H9 (cell line): Measurements from ENCODE around the gene DIPK1B. TPM values are rescaled to one million over a fixed set of nuclear protein-coding genes. Genes with fewer than 3 reads are reported as not detected.

Experiments used
- DNase-seq: peaks from one replicate; pipeline ENCODE4 v3.0.0-alpha.2; 2017
- H2AFZ ChIP-seq: one replicate; pipeline ENCODE4 v1.6.1; 2013; ENCODE audit warnings: mild to moderate bottlenecking, low read length, control low read depth, moderate library complexity
- H2AK5ac ChIP-seq: 2 replicates; pipeline ENCODE4 v1.6.1; 2013; ENCODE audit warnings: low read length, control low read depth, mixed read lengths; ENCODE audit not compliant: insufficient read length
- H2BK120ac ChIP-seq: one replicate; pipeline ENCODE4 v1.6.1; 2013; ENCODE audit warnings: low read depth, mild to moderate bottlenecking, low read length, control low read depth, inconsistent platforms; ENCODE audit not compliant: poor library complexity, severe bottlenecking
- H2BK12ac ChIP-seq: 2 replicates; pipeline ENCODE4 v1.6.1; 2013; ENCODE audit warnings: low read length, control low read depth, mixed read lengths, low read depth; ENCODE audit not compliant: insufficient read length
- H2BK15ac ChIP-seq: 2 replicates; pipeline ENCODE4 v1.6.1; 2013; ENCODE audit warnings: low read depth, low read length, control low read depth
- H2BK20ac ChIP-seq: one replicate; pipeline ENCODE4 v1.6.1; 2013; ENCODE audit warnings: low read depth, mild to moderate bottlenecking, low read length, control low read depth, inconsistent platforms; ENCODE audit not compliant: poor library complexity, severe bottlenecking
- H2BK5ac ChIP-seq: 2 replicates; pipeline ENCODE4 v1.6.1; 2013; ENCODE audit warnings: low read length, control low read depth, mixed read lengths; ENCODE audit not compliant: insufficient read length
- H3K14ac ChIP-seq: 2 replicates; pipeline ENCODE4 v1.6.1; 2013; ENCODE audit warnings: low read length, control low read depth; ENCODE audit not compliant: insufficient read depth
- H3K18ac ChIP-seq: 2 replicates; pipeline ENCODE4 v1.6.1; 2013; ENCODE audit warnings: low read depth, mild to moderate bottlenecking, mixed read lengths, low read length, control low read depth; ENCODE audit not compliant: insufficient read length
- H3K23ac ChIP-seq: 2 replicates; pipeline ENCODE4 v1.6.1; 2013; ENCODE audit warnings: low read length, control low read depth, mixed read lengths, low read depth; ENCODE audit not compliant: insufficient read length
- H3K23me2 ChIP-seq: 2 replicates; pipeline ENCODE4 v1.6.1; 2013; ENCODE audit warnings: low read depth, mild to moderate bottlenecking, mixed read lengths, low read length, control low read depth; ENCODE audit not compliant: insufficient read length, poor library complexity, severe bottlenecking
- H3K27ac ChIP-seq: 2 replicates; pipeline ENCODE4 v1.5.1; 2013; ENCODE audit warnings: low read length, control low read depth, mixed read lengths, low read depth; ENCODE audit not compliant: insufficient read length
- H3K27me3 ChIP-seq: 2 replicates; pipeline ENCODE4 v1.6.1; 2013; ENCODE audit warnings: low read length, control low read depth, inconsistent platforms; ENCODE audit not compliant: insufficient read depth
- H3K4ac ChIP-seq: 2 replicates; pipeline ENCODE4 v1.6.1; 2013; ENCODE audit warnings: low read depth, mild to moderate bottlenecking, control low read depth, inconsistent platforms, low read length, moderate library complexity
- H3K4me1 ChIP-seq: 2 replicates; pipeline ENCODE4 v1.6.1; 2013; ENCODE audit warnings: low read length, control low read depth, inconsistent platforms; ENCODE audit not compliant: insufficient read depth
- H3K4me2 ChIP-seq: 2 replicates; pipeline ENCODE4 v1.6.1; 2013; ENCODE audit warnings: low read length, control low read depth, mixed read lengths; ENCODE audit not compliant: insufficient read length, insufficient read depth
- H3K56ac ChIP-seq: 2 replicates; pipeline ENCODE4 v1.6.1; 2013; ENCODE audit warnings: low read depth, mild to moderate bottlenecking, mixed read lengths, low read length, control low read depth; ENCODE audit not compliant: insufficient read length
- H3K79me1 ChIP-seq: 2 replicates; pipeline ENCODE4 v1.6.1; 2013; ENCODE audit warnings: low read depth, mild to moderate bottlenecking, moderate library complexity, low read length, control low read depth, inconsistent platforms; ENCODE audit not compliant: insufficient read depth, poor library complexity, severe bottlenecking
- H3K79me2 ChIP-seq: 2 replicates; pipeline ENCODE4 v1.6.1; 2013; ENCODE audit warnings: low read length, control low read depth, inconsistent platforms; ENCODE audit not compliant: insufficient read depth
- H3K9ac ChIP-seq: 2 replicates; pipeline ENCODE4 v1.6.1; 2013; ENCODE audit warnings: low read length, control low read depth, mixed read lengths; ENCODE audit not compliant: insufficient read length; ENCODE audit errors: extremely low read depth
- H3K9me3 ChIP-seq: one replicate; pipeline ENCODE4 v1.6.1; 2013; ENCODE audit warnings: low read depth, low read length, inconsistent platforms; ENCODE audit not compliant: control insufficient read depth
- H3T11ph ChIP-seq: one replicate; pipeline ENCODE4 v1.6.1; 2013; ENCODE audit warnings: mild to moderate bottlenecking, low read length, control low read depth, inconsistent platforms
- H4K20me1 ChIP-seq: one replicate; pipeline ENCODE4 v1.6.1; 2013; ENCODE audit not compliant: control insufficient read depth, insufficient read length, insufficient read depth
- H4K5ac ChIP-seq: 2 replicates; pipeline ENCODE4 v1.6.1; 2013; ENCODE audit warnings: low read depth, mild to moderate bottlenecking, mixed read lengths, low read length, control low read depth; ENCODE audit not compliant: insufficient read length
- H4K8ac ChIP-seq: replicated peaks from 2 replicates; pipeline ENCODE4 v1.6.1; 2013; ENCODE audit warnings: low read length, control low read depth, mixed read lengths, low read depth; ENCODE audit not compliant: insufficient read length
- H4K91ac ChIP-seq: 2 replicates; pipeline ENCODE4 v1.6.1; 2013; ENCODE audit warnings: low read depth, mild to moderate bottlenecking, moderate library complexity, mixed read lengths, low read length, control low read depth; ENCODE audit not compliant: insufficient read length
- H3K27ac Mint-ChIP-seq, 3 experiments: 2 replicates in 2 of 3; 3 replicates in 1 of 3; pipeline ENCODE4 v1.8.0; 2020 to 2021; ENCODE audit warnings: mixed read lengths in 3 of 3, mild to moderate bottlenecking in 1 of 3, moderate library complexity in 1 of 3
- H3K27me3 Mint-ChIP-seq: 2 replicates; pipeline ENCODE4 v1.8.0; 2021; ENCODE audit warnings: low read depth, mild to moderate bottlenecking, moderate library complexity, mixed read lengths
- H3K36me3 Mint-ChIP-seq, 3 experiments: 2 replicates in 2 of 3; 3 replicates in 1 of 3; pipeline ENCODE4 v1.8.0; 2020 to 2021; ENCODE audit warnings: low read depth in 3 of 3, mixed read lengths in 3 of 3; ENCODE audit not compliant: insufficient read depth in 1 of 3
- H3K4me1 Mint-ChIP-seq, 2 experiments: 2 replicates each; pipeline ENCODE4 v1.8.0; 2020; ENCODE audit warnings: mixed read lengths in 2 of 2
- H3K4me3 Mint-ChIP-seq, 2 experiments: 2 replicates in 1 of 2; 3 replicates in 1 of 2; pipeline ENCODE4 v1.8.0; 2020 to 2021; ENCODE audit warnings: mild to moderate bottlenecking in 2 of 2, mixed read lengths in 2 of 2, moderate library complexity in 1 of 2
- H3K9me3 Mint-ChIP-seq, 2 experiments: 2 replicates in 1 of 2; 3 replicates in 1 of 2; pipeline ENCODE4 v1.8.0; 2020; ENCODE audit warnings: mild to moderate bottlenecking in 2 of 2, mixed read lengths in 2 of 2, moderate library complexity in 1 of 2
- CTCF ChIP-seq: fragments of 200-600 bp; sonication (generic); conservative IDR thresholded peaks from 3 replicates; pipeline ENCODE4 v1.8.0; 2021; ENCODE audit warnings: antibody characterized with exemption, mild to moderate bottlenecking
- WGBS: extraction: QIAGEN DNeasy Blood & Tissue Kit; methylation state at CpG from one replicate; pipeline ENCODE4 v1.1.7; 2013; ENCODE audit warnings: missing lambda C conversion rate, low lambda C conversion rate, mixed read lengths; ENCODE audit not compliant: insufficient read length; ENCODE audit errors: extremely low coverage; 5-methylcytosine and 5-hydroxymethylcytosine counted together
- total RNA-seq: library from RNA; stranded (reverse); gene quantifications from 2 replicates; pipeline ENCODE4 v1.2.1, GENCODE V29; 2021

The DIPK1B gene
- total RNA-seq, 1 experiment from 2014 or later = 40.3 TPM

DNA sequence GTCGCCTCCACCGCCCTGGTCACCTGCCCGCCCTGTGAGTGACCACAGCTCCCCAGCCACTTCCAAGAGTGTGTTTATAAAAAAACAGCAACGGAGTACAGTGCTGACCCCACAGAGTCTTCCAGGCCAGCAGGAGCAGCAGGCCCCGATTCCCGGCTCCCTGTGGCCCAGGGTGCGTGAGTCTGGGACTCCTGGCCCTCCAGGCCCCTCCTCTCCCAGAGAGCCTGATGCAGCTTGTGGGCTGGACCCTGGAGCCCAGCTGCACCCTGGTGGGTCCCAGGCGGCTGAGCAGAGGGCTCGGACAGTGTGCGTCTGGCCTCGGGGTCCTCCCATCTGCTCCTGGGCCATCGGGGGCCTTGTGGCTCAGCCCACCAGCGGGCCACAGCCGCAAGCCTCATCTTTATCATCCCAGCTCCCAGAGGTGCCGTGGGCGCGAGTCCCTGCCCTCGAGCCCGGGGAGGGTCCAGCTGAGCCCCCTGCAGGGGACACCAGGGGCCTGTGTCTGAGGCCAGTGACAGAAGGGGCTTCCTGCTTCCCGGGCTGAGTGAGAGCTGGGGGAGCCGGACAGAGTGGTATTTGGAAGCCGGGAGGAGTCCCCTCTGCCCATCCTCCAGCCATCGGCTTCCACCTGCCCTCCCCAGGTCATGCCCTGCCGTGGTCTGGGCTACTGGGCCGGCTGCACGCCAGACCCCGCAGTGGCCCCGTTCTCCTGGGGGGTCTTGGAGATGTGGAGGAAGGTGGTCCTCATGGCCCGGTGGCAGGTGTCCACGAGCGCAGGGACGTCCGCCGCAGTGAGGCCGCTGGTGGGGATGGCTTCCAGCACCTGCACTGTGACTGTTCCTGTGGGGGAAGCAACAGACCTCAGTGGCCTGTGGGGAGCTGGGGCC is 39.0 kb upstream of the DIPK1B start:
- Mint-ChIP-seq H3K9me3 (no peaks in the 10 kb centered on the region), H3K4me1 (peaks cover 2 to 4% of the 10 kb centered on the region in 2 experiments; a peak in 3 of 4 replicates), H3K4me3 (no peak overlapping the region), H3K36me3 (peaks cover 0 to 5% (median 0%) of the 10 kb centered on the region in 3 experiments; a peak in 4 of 7 replicates), H3K27me3 (no peaks in the 10 kb centered on the region), H3K27ac (no peak overlapping the region)
- Histone ChIP-seq H2BK120ac (no peak overlapping the region), H3K18ac (no peak overlapping the region), H3K9ac (no peak overlapping the region), H3K56ac (no peak overlapping the region), H3K23me2 (no peaks in the 10 kb centered on the region), H2AK5ac (no peak overlapping the region), H3K4ac (no peak overlapping the region), H3K79me2 (no peaks in the 10 kb centered on the region), H2BK12ac (no peak overlapping the region), H2BK15ac (no peak overlapping the region), H3K23ac (no peak overlapping the region), H3K27me3 (no peaks in the 10 kb centered on the region), H3K4me2 (no peak overlapping the region), H3K9me3 (no peaks in the 10 kb centered on the region), H2BK20ac (no peak overlapping the region), H4K91ac (no peak overlapping the region), H2AFZ (no peak overlapping the region), H4K20me1 (no peaks in the 10 kb centered on the region), H3K79me1 (no peaks in the 10 kb centered on the region), H2BK5ac (no peak overlapping the region), H3T11ph (no peak overlapping the region), H3K14ac (no peak overlapping the region), H3K4me1 (no peaks in the 10 kb centered on the region), H4K8ac (no peak overlapping the region), H3K27ac (no peak overlapping the region), H4K5ac (no peak overlapping the region)
- DNase-seq = no peak
- WGBS = no CpG with 5 or more reads among the region's 35 CpGs
- TF ChIP-seq CTCF = no peak
